WTC11 (cell line): ENCODE measurements around the gene HLA-F. TPM values are rescaled to one million over a fixed set of nuclear protein-coding genes. Genes with fewer than 3 reads are reported as not detected.

Source experiments
- ATAC-seq: fragments of 200-7000 bp; cut with Tn5 transposase; 2 replicates; pipeline ENCODE4 v1.10.0; 2021; ENCODE audit warnings: mild to moderate bottlenecking, moderate library complexity
- CTCF ChIA-PET: fragments of 300-600 bp; sonication (Branson Sonifier 250); formaldehyde crosslinking; loops from one replicate; lab custom pipeline; 2021; ENCODE audit warnings: antibody characterized with exemption; lab: Charles Lee
- POLR2A ChIA-PET: fragments of 350-600 bp; sonication (Branson Sonifier 250); formaldehyde crosslinking; loops from one replicate; lab custom pipeline; 2021; ENCODE audit warnings: antibody characterized with exemption; lab: Charles Lee
- DNase-seq: peaks from one replicate; pipeline ENCODE4 v3.0.0; 2021; ENCODE audit warnings: low spot score
- H3K27ac Mint-ChIP-seq: 2 replicates; pipeline ENCODE4 v1.8.0; 2021; ENCODE audit warnings: mixed read lengths
- H3K27me3 Mint-ChIP-seq: 2 replicates; pipeline ENCODE4 v1.8.0; 2021; ENCODE audit warnings: low read depth, mild to moderate bottlenecking, moderate library complexity, mixed read lengths
- H3K36me3 Mint-ChIP-seq: 2 replicates; pipeline ENCODE4 v1.8.0; 2021; ENCODE audit warnings: mixed read lengths
- H3K4me1 Mint-ChIP-seq: 2 replicates; pipeline ENCODE4 v1.8.0; 2022; ENCODE audit warnings: mixed read lengths
- H3K4me3 Mint-ChIP-seq: 2 replicates; pipeline ENCODE4 v1.8.0; 2021; ENCODE audit warnings: mild to moderate bottlenecking, moderate library complexity, mixed read lengths
- H3K9me3 Mint-ChIP-seq: 2 replicates; pipeline ENCODE4 v1.8.0; 2021; ENCODE audit warnings: mixed read lengths
- CREB1 ChIP-seq: sonication (generic); formaldehyde crosslinking; IDR thresholded peaks from 2 replicates; pipeline ENCODE4 v1.8.0; 2023; ENCODE audit warnings: mild to moderate bottlenecking, missing genetic modification reagents
- CREM ChIP-seq: sonication (generic); formaldehyde crosslinking; IDR thresholded peaks from 2 replicates; pipeline ENCODE4 v1.8.1; 2022; ENCODE audit warnings: mild to moderate bottlenecking, missing genetic modification reagents, moderate library complexity
- ESRRA ChIP-seq: sonication (generic); formaldehyde crosslinking; IDR thresholded peaks from 2 replicates; pipeline ENCODE4 v1.8.1; 2022; ENCODE audit warnings: mild to moderate bottlenecking, missing genetic modification reagents, borderline replicate concordance
- FOXK1 ChIP-seq: sonication (generic); formaldehyde crosslinking; IDR thresholded peaks from 2 replicates; pipeline ENCODE4 v1.8.0; 2022; ENCODE audit warnings: mild to moderate bottlenecking, moderate library complexity, missing genetic modification reagents
- GTF2I ChIP-seq: fragments of 250-450 bp; sonication (Bioruptor Pico); conservative IDR thresholded peaks from 2 replicates; pipeline ENCODE4 v1.4.0; 2021; ENCODE audit warnings: mild to moderate bottlenecking
- MXD4 ChIP-seq: fragments of 250-450 bp; sonication (Bioruptor Pico); IDR thresholded peaks from 2 replicates; pipeline ENCODE4 v1.8.0; 2021; ENCODE audit warnings: mild to moderate bottlenecking, moderate library complexity, borderline replicate concordance
- MYBL2 ChIP-seq: sonication (generic); formaldehyde crosslinking; IDR thresholded peaks from 2 replicates; pipeline ENCODE4 v1.8.1; 2023; ENCODE audit warnings: mild to moderate bottlenecking, moderate library complexity, missing genetic modification reagents
- RELA ChIP-seq: sonication (generic); formaldehyde crosslinking; IDR thresholded peaks from 2 replicates; pipeline ENCODE4 v1.8.1; 2022; ENCODE audit warnings: missing genetic modification reagents, mild to moderate bottlenecking, borderline replicate concordance
- SMAD4 ChIP-seq: sonication (generic); formaldehyde crosslinking; IDR thresholded peaks from 2 replicates; pipeline ENCODE4 v1.8.0; 2022; ENCODE audit warnings: mild to moderate bottlenecking, missing genetic modification reagents
- SOX15 ChIP-seq: fragments of 250-450 bp; sonication (Bioruptor Pico); IDR thresholded peaks from 2 replicates; pipeline ENCODE4 v1.9.0; 2021; ENCODE audit warnings: mild to moderate bottlenecking
- TCF7 ChIP-seq: sonication (generic); formaldehyde crosslinking; IDR thresholded peaks from 2 replicates; pipeline ENCODE4 v1.8.0; 2022; ENCODE audit warnings: mild to moderate bottlenecking, low read depth, missing genetic modification reagents, moderate library complexity
- TP53 ChIP-seq: sonication (generic); formaldehyde crosslinking; IDR thresholded peaks from 2 replicates; pipeline ENCODE4 v1.8.1; 2023; ENCODE audit warnings: mild to moderate bottlenecking, missing genetic modification reagents
- ZNF232 ChIP-seq: sonication (generic); formaldehyde crosslinking; IDR thresholded peaks from 2 replicates; pipeline ENCODE4 v1.8.0; 2022; ENCODE audit warnings: mild to moderate bottlenecking, missing genetic modification reagents
- ZNF263 ChIP-seq: sonication (generic); formaldehyde crosslinking; IDR thresholded peaks from 2 replicates; pipeline ENCODE4 v1.8.1; 2022; ENCODE audit warnings: low read depth, mild to moderate bottlenecking, moderate library complexity, missing genetic modification reagents
- ZNF317 ChIP-seq: sonication (generic); formaldehyde crosslinking; IDR thresholded peaks from 2 replicates; pipeline ENCODE4 v1.8.1; 2023; ENCODE audit warnings: low read depth, mild to moderate bottlenecking, moderate library complexity, missing genetic modification reagents, borderline replicate concordance
- ZNF396 ChIP-seq: fragments of 250-450 bp; sonication (Bioruptor Pico); IDR thresholded peaks from 2 replicates; pipeline ENCODE4 v1.8.0; 2021; ENCODE audit warnings: mild to moderate bottlenecking, moderate library complexity, borderline replicate concordance
- ZNF423 ChIP-seq: fragments of 250-450 bp; sonication (Bioruptor Pico); IDR thresholded peaks from 2 replicates; pipeline ENCODE4 v2.1.2; 2022; ENCODE audit warnings: mild to moderate bottlenecking, moderate library complexity
- total RNA-seq: library from RNA; stranded (reverse); gene quantifications from 3 replicates; pipeline ENCODE4 v1.2.3, GENCODE V29; 2021
- TF ChIP-seq, protein P1 (sequence below): fragments of 250-450 bp; sonication (Bioruptor Pico); IDR thresholded peaks from 2 replicates; pipeline ENCODE4 v1.9.0; 2021; ENCODE audit warnings: moderate library complexity, mild to moderate bottlenecking, inconsistent platforms, borderline replicate concordance
- TF ChIP-seq, protein P2 (sequence below): sonication (generic); formaldehyde crosslinking; IDR thresholded peaks from 2 replicates; pipeline ENCODE4 v1.8.0; 2022; ENCODE audit warnings: mild to moderate bottlenecking, missing genetic modification reagents
- TF ChIP-seq, protein P3 (sequence below): sonication (generic); formaldehyde crosslinking; IDR thresholded peaks from 2 replicates; pipeline ENCODE4 v1.8.1; 2022; ENCODE audit warnings: mild to moderate bottlenecking, moderate library complexity, missing genetic modification reagents
- TF ChIP-seq, protein P4 (sequence below): sonication (generic); formaldehyde crosslinking; IDR thresholded peaks from 2 replicates; pipeline ENCODE4 v1.8.0; 2022; ENCODE audit warnings: mild to moderate bottlenecking, missing genetic modification reagents
- TF ChIP-seq, protein P5 (sequence below): sonication (generic); formaldehyde crosslinking; IDR thresholded peaks from 2 replicates; pipeline ENCODE4 v1.8.1; 2023; ENCODE audit warnings: mild to moderate bottlenecking, missing genetic modification reagents, moderate library complexity
- TF ChIP-seq, protein P6 (sequence below): sonication (generic); formaldehyde crosslinking; conservative IDR thresholded peaks from 2 replicates; pipeline ENCODE4 v1.8.1; 2022; ENCODE audit warnings: mild to moderate bottlenecking, missing genetic modification reagents
- TF ChIP-seq, protein P7 (sequence below): sonication (generic); formaldehyde crosslinking; IDR thresholded peaks from 2 replicates; pipeline ENCODE4 v1.8.1; 2023; ENCODE audit warnings: mild to moderate bottlenecking, moderate library complexity, missing genetic modification reagents
- TF ChIP-seq, protein P8 (sequence below): sonication (generic); formaldehyde crosslinking; IDR thresholded peaks from 2 replicates; pipeline ENCODE4 v1.8.0; 2023; ENCODE audit warnings: mild to moderate bottlenecking, missing genetic modification reagents

Gene HLA-F
- total RNA-seq, 1 experiment from 2014 or later = 7.5 TPM

DNA sequence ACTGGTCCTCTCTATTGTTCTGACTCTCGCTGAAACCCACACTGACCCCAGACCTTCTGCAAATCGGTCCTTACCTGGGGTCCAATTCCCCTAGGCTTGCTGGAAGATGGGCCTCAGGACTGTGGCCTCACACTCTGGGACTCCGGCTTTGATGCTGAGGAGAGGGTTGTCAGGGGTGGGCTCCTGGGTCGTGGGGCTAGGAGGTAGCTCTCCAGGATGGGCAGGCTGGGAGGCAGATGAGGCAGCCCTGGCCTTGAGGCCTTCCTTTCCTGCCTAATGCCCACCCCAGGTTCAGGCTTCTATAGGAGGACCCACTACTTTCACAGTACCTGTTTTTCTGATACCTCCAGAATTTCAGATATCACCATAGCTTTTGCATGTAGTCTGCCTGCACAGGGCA lies 21.4 kb downstream of the HLA-F start (continued):
- TF ChIP-seq, protein P1, sequence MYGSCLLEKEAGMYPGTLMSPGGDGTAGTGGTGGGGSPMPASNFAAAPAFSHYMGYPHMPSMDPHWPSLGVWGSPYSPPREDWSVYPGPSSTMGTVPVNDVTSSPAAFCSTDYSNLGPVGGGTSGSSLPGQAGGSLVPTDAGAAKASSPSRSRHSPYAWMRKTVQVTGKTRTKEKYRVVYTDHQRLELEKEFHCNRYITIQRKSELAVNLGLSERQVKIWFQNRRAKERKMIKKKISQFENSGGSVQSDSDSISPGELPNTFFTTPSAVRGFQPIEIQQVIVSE (CRISPR knock-in tag) = no peak
- TF ChIP-seq FOXK1 = no peak
- TF ChIP-seq, protein P2, sequence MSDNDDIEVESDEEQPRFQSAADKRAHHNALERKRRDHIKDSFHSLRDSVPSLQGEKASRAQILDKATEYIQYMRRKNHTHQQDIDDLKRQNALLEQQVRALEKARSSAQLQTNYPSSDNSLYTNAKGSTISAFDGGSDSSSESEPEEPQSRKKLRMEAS (CRISPR knock-in tag) = no peak
- TF ChIP-seq GTF2I (CRISPR knock-in tag) = no peak
- TF ChIP-seq SOX15 = no peak
- no peak for TF ChIP-seq MYBL2 (CRISPR knock-in tag)
- TF ChIP-seq, protein P3, sequence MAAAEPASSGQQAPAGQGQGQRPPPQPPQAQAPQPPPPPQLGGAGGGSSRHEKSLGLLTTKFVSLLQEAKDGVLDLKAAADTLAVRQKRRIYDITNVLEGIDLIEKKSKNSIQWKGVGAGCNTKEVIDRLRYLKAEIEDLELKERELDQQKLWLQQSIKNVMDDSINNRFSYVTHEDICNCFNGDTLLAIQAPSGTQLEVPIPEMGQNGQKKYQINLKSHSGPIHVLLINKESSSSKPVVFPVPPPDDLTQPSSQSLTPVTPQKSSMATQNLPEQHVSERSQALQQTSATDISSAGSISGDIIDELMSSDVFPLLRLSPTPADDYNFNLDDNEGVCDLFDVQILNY (CRISPR knock-in tag) = no peak
- no peak for TF ChIP-seq SMAD4 (CRISPR knock-in tag)
- TF ChIP-seq, protein P4, sequence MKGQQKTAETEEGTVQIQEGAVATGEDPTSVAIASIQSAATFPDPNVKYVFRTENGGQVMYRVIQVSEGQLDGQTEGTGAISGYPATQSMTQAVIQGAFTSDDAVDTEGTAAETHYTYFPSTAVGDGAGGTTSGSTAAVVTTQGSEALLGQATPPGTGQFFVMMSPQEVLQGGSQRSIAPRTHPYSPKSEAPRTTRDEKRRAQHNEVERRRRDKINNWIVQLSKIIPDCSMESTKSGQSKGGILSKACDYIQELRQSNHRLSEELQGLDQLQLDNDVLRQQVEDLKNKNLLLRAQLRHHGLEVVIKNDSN = no peak
- TF ChIP-seq RELA (CRISPR knock-in tag) = no peak
- TF ChIP-seq CREM (CRISPR knock-in tag) = no peak
- no peak for TF ChIP-seq MXD4 (CRISPR knock-in tag)

DNA sequence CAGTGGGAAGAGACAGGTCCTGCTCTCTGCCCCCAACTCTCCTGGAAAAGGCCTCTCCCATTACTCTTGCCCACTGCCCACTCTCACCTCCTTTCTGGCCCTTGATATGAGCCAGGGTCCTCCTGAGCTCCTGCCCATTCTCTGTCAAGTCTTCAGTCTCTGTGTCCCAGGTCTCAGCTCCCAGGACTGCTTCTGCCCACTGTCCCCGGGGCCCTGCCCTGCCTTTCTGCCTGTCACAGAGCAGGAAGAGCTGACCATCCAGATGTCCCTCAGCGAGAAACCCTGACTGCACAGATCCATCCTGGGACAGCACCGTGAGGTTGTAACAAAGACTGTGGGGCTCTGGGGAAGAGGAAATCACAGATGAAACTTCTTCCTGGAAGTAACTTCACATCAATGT lies 22.2 kb downstream of the HLA-F start:
- H3K36me3 Mint-ChIP-seq = no peaks in the 10 kb centered on the region
- H3K9me3 Mint-ChIP-seq = peaks cover 6% of the 10 kb centered on the region; the same call in 1 of the 2 replicates
- ChIA-PET CTCF (no interaction called here), POLR2A (interaction anchor here (0.6 kb wide), 1 partner anchor 1385 kb away, joined by 4 read pairs; no protein-coding TSS in a partner anchor)
- TF ChIP-seq ESRRA (CRISPR knock-in tag) (no peak), TCF7 (CRISPR knock-in tag) (no peak), ZNF263 (CRISPR knock-in tag) (no peak), TP53 (CRISPR knock-in tag) (no peak), ZNF396 (CRISPR knock-in tag) (no peak), ZNF232 (no peak), CREB1 (CRISPR knock-in tag) (no peak), ZNF317 (no peak), ZNF423 (CRISPR knock-in tag) (no peak), SMAD4 (CRISPR knock-in tag) (no peak), CREM (CRISPR knock-in tag) (no peak)
- TF ChIP-seq, protein P5, sequence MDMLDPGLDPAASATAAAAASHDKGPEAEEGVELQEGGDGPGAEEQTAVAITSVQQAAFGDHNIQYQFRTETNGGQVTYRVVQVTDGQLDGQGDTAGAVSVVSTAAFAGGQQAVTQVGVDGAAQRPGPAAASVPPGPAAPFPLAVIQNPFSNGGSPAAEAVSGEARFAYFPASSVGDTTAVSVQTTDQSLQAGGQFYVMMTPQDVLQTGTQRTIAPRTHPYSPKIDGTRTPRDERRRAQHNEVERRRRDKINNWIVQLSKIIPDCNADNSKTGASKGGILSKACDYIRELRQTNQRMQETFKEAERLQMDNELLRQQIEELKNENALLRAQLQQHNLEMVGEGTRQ (CRISPR knock-in tag) = no peak
- TF ChIP-seq, protein P6, sequence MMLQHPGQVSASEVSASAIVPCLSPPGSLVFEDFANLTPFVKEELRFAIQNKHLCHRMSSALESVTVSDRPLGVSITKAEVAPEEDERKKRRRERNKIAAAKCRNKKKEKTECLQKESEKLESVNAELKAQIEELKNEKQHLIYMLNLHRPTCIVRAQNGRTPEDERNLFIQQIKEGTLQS (CRISPR knock-in tag) = no peak
- TF ChIP-seq, protein P7, sequence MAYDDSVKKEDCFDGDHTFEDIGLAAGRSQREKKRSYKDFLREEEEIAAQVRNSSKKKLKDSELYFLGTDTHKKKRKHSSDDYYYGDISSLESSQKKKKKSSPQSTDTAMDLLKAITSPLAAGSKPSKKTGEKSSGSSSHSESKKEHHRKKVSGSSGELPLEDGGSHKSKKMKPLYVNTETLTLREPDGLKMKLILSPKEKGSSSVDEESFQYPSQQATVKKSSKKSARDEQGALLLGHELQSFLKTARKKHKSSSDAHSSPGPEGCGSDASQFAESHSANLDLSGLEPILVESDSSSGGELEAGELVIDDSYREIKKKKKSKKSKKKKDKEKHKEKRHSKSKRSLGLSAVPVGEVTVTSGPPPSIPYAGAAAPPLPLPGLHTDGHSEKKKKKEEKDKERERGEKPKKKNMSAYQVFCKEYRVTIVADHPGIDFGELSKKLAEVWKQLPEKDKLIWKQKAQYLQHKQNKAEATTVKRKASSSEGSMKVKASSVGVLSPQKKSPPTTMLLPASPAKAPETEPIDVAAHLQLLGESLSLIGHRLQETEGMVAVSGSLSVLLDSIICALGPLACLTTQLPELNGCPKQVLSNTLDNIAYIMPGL = no peak
- TF ChIP-seq, protein P2 (CRISPR knock-in tag) = no peak
- TF ChIP-seq, protein P8, sequence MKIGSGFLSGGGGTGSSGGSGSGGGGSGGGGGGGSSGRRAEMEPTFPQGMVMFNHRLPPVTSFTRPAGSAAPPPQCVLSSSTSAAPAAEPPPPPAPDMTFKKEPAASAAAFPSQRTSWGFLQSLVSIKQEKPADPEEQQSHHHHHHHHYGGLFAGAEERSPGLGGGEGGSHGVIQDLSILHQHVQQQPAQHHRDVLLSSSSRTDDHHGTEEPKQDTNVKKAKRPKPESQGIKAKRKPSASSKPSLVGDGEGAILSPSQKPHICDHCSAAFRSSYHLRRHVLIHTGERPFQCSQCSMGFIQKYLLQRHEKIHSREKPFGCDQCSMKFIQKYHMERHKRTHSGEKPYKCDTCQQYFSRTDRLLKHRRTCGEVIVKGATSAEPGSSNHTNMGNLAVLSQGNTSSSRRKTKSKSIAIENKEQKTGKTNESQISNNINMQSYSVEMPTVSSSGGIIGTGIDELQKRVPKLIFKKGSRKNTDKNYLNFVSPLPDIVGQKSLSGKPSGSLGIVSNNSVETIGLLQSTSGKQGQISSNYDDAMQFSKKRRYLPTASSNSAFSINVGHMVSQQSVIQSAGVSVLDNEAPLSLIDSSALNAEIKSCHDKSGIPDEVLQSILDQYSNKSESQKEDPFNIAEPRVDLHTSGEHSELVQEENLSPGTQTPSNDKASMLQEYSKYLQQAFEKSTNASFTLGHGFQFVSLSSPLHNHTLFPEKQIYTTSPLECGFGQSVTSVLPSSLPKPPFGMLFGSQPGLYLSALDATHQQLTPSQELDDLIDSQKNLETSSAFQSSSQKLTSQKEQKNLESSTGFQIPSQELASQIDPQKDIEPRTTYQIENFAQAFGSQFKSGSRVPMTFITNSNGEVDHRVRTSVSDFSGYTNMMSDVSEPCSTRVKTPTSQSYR (CRISPR knock-in tag) = no peak
- no peak for DNase-seq
- H3K4me1 Mint-ChIP-seq = peaks cover 19% of the 10 kb centered on the region
- no peak overlapping the region for H3K27ac Mint-ChIP-seq
- ATAC-seq = no peak
- no peak overlapping the region for H3K4me3 Mint-ChIP-seq
- H3K27me3 Mint-ChIP-seq = peaks cover 62% of the 10 kb centered on the region
